Type B pancreatic cell (in vitro differentiated cells): ENCODE measurements around the gene TSC22D3. TPM values are rescaled to one million over a fixed set of nuclear protein-coding genes. Genes with fewer than 3 reads are reported as not detected.

Experiments used
- DNase-seq: peaks from one replicate; pipeline ENCODE4 v3.0.0; 2021; ENCODE audit warnings: mixed read lengths; ENCODE audit not compliant: unreplicated experiment; ENCODE audit errors: extremely low spot score
- H3K27ac Mint-ChIP-seq: 2 replicates; pipeline ENCODE4 v1.8.0; 2021; ENCODE audit warnings: mild to moderate bottlenecking, mixed read lengths
- H3K27me3 Mint-ChIP-seq: 2 replicates; pipeline ENCODE4 v1.8.0; 2021; ENCODE audit warnings: mixed read lengths
- H3K36me3 Mint-ChIP-seq: 2 replicates; pipeline ENCODE4 v1.8.0; 2021; ENCODE audit warnings: mixed read lengths
- H3K4me1 Mint-ChIP-seq: one replicate; pipeline ENCODE4 v1.8.0; 2021; ENCODE audit warnings: mixed read lengths; ENCODE audit not compliant: unreplicated experiment
- H3K4me3 Mint-ChIP-seq: 2 replicates; pipeline ENCODE4 v1.8.0; 2021; ENCODE audit warnings: mild to moderate bottlenecking, mixed read lengths
- H3K9me3 Mint-ChIP-seq: 2 replicates; pipeline ENCODE4 v1.8.0; 2021; ENCODE audit warnings: mixed read lengths
- CTCF ChIP-seq: fragments of 200-600 bp; sonication (generic); conservative IDR thresholded peaks from 2 replicates; pipeline ENCODE4 v1.5.0; 2021; ENCODE audit warnings: antibody characterized with exemption, mild to moderate bottlenecking
- total RNA-seq: library from RNA; stranded (reverse); gene quantifications from 2 replicates; pipeline ENCODE4 v1.2.1, GENCODE V29; 2021; ENCODE audit warnings: low replicate concordance

TSC22D3 gene
- total RNA-seq, 1 donor from 2014 or later, result 34.2 TPM

- Mint-ChIP-seq H3K36me3 (no peaks in the 10 kb centered on the region), H3K9me3 (no peaks in the 10 kb centered on the region), H3K4me1 (peaks cover 1% of the 10 kb centered on the region), H3K27me3 (peaks cover 9% of the 10 kb centered on the region), H3K27ac (no peak overlapping the region), H3K4me3 (no peak overlapping the region)
- no peak for TF ChIP-seq CTCF
- no peak for DNase-seq
Measured at GRCh38 chrX:107758231-107758766, 17.3 kb downstream of the TSC22D3 start.

GRCh38 chrX:107755721-107756120, 19.9 kb downstream of the TSC22D3 start:
- Mint-ChIP-seq H3K9me3 (no peaks in the 10 kb centered on the region), H3K27ac (no peak overlapping the region), H3K27me3 (peaks cover 9% of the 10 kb centered on the region), H3K4me1 (peaks cover 3% of the 10 kb centered on the region), H3K4me3 (no peak overlapping the region), H3K36me3 (no peaks in the 10 kb centered on the region)
- no peak for TF ChIP-seq CTCF
- DNase-seq, result no peak

- Mint-ChIP-seq H3K9me3 (no peaks in the 10 kb centered on the region), H3K4me1 (peaks cover 8% of the 10 kb centered on the region), H3K4me3 (no peak overlapping the region), H3K27me3 (peaks cover 9% of the 10 kb centered on the region), H3K36me3 (no peaks in the 10 kb centered on the region), H3K27ac (no peak overlapping the region)
- no peak for TF ChIP-seq CTCF
- DNase-seq, result no peak
Measured at GRCh38 chrX:107753187-107753586, 22.4 kb downstream of the TSC22D3 start.

- no peak for TF ChIP-seq CTCF
- Mint-ChIP-seq H3K27me3 (peaks cover 14% of the 10 kb centered on the region), H3K4me3 (no peak overlapping the region), H3K4me1 (peaks cover 13% of the 10 kb centered on the region), H3K27ac (no peak overlapping the region), H3K36me3 (no peaks in the 10 kb centered on the region), H3K9me3 (no peaks in the 10 kb centered on the region)
- no peak for DNase-seq
Measured at GRCh38 chrX:107752714-107753113, 22.9 kb downstream of the TSC22D3 start.

GRCh38 chrX:107752043-107752442, 23.5 kb downstream of the TSC22D3 start:
- Mint-ChIP-seq H3K27ac (no peak overlapping the region), H3K4me3 (no peak overlapping the region), H3K27me3 (peaks cover 20% of the 10 kb centered on the region), H3K36me3 (no peaks in the 10 kb centered on the region), H3K4me1 (peaks cover 20% of the 10 kb centered on the region), H3K9me3 (no peaks in the 10 kb centered on the region)
- no peak for DNase-seq
- TF ChIP-seq CTCF, result no peak
